GM12891 (cell line): ENCODE measurements around the gene COL21A1.

Source experiments
- POLR2A ChIP-seq: IDR thresholded peaks from 2 replicates; pipeline ENCODE4 v1.6.1; 2011; ENCODE audit warnings: low read depth, low read length, control low read depth
- POLR2AphosphoS5 ChIP-seq: IDR thresholded peaks from 2 replicates; pipeline ENCODE4 v1.6.1; 2011; ENCODE audit warnings: low read depth, low read length, control low read depth
- SPI1 ChIP-seq: IDR thresholded peaks from 2 replicates; pipeline ENCODE4 v1.6.1; 2011; ENCODE audit warnings: low read depth, low read length, control low read depth
- TAF1 ChIP-seq: IDR thresholded peaks from 2 replicates; pipeline ENCODE4 v1.6.1; 2011; ENCODE audit warnings: low read depth, low read length, control low read depth

DNA sequence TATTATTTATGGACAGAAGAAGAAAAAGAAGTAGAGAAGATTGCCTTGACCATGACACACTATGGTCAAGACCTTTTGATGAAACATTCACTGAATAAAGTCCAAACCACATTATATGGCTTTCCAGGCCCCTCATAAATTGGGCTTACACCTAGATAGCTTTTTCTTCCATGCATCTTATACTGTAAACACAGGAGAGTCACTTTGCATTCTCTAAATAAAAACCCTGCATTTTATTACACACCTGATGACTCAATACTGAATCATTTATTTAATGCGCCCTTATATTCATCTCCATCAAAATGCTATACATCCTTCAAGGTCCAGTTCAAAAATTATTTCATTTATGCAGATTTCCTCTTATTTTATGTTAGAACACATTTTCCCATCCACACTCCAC lies 78.0 kb downstream of the COL21A1 start:
- TF ChIP-seq POLR2A: no peak
- no peak for TF ChIP-seq SPI1
- no peak for TF ChIP-seq POLR2AphosphoS5
- TF ChIP-seq TAF1: no peak
